Parathyroid adenoma (tissue), 2 donors: ENCODE data around the gene MAPK1.

Source experiments
- H2AFZ ChIP-seq: fragments of 300-600 bp; sonication (generic); one replicate; pipeline ENCODE4 v1.7.0; 2017; ENCODE audit warnings: antibody characterized with exemption, mild to moderate bottlenecking
- H3K27ac ChIP-seq: fragments of 300-600 bp; sonication (generic); one replicate; pipeline ENCODE4 v1.7.0; 2017
- H3K27me3 ChIP-seq: fragments of 300-600 bp; sonication (generic); one replicate; pipeline ENCODE4 v1.7.0; 2017; ENCODE audit warnings: low read length; ENCODE audit not compliant: control insufficient read depth, insufficient read depth
- H3K36me3 ChIP-seq: fragments of 300-600 bp; sonication (generic); one replicate; pipeline ENCODE4 v1.7.0; 2017; ENCODE audit warnings: low read length; ENCODE audit not compliant: control insufficient read depth, insufficient read depth
- H3K4me1 ChIP-seq: fragments of 300-600 bp; sonication (generic); one replicate; pipeline ENCODE4 v1.7.0; 2017; ENCODE audit warnings: control low read depth
- H3K4me2 ChIP-seq: fragments of 300-600 bp; sonication (generic); one replicate; pipeline ENCODE4 v1.7.0; 2017; ENCODE audit warnings: low read length
- H3K4me3 ChIP-seq: fragments of 300-600 bp; sonication (generic); one replicate; pipeline ENCODE4 v1.7.0; 2017; ENCODE audit warnings: low read depth, low read length
- H3K79me2 ChIP-seq: fragments of 300-600 bp; sonication (generic); one replicate; pipeline ENCODE4 v1.7.0; 2017; ENCODE audit warnings: control low read depth
- H3K9ac ChIP-seq: fragments of 300-600 bp; sonication (generic); one replicate; pipeline ENCODE4 v1.7.0; 2017; ENCODE audit warnings: mild to moderate bottlenecking
- H3K9me3 ChIP-seq: fragments of 300-600 bp; sonication (generic); one replicate; pipeline ENCODE4 v1.7.0; 2017; ENCODE audit warnings: low read length; ENCODE audit not compliant: control insufficient read depth
- TF ChIP-seq, protein P1 (sequence below): fragments of 300-600 bp; sonication (generic); IDR thresholded peaks from one replicate; pipeline ENCODE4 v1.7.0; 2017; ENCODE audit warnings: antibody characterized with exemption, mild to moderate bottlenecking
- donor health status: primary hyperparathyroidism.

MAPK1 gene

DNA sequence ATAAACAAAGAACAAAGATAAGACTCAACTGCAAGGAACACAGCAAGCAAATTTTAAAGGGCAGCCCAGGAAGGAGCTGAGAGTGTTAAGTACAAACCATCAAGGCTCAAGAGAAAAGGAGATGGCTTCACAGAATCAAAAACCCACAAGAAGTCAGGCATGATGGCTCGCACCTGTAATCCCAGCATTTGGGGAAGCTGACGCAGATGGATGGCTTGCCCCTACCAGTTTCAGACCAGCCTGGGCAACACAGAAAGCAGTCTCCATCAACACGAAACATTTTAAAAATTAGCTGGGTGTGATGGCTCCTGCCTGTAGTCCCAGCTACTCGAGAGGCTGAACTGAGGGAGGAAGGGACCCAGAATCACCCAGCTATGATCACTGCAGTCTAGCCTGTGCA lies 32.6 kb downstream of the MAPK1 start:
- TF ChIP-seq, protein P1, sequence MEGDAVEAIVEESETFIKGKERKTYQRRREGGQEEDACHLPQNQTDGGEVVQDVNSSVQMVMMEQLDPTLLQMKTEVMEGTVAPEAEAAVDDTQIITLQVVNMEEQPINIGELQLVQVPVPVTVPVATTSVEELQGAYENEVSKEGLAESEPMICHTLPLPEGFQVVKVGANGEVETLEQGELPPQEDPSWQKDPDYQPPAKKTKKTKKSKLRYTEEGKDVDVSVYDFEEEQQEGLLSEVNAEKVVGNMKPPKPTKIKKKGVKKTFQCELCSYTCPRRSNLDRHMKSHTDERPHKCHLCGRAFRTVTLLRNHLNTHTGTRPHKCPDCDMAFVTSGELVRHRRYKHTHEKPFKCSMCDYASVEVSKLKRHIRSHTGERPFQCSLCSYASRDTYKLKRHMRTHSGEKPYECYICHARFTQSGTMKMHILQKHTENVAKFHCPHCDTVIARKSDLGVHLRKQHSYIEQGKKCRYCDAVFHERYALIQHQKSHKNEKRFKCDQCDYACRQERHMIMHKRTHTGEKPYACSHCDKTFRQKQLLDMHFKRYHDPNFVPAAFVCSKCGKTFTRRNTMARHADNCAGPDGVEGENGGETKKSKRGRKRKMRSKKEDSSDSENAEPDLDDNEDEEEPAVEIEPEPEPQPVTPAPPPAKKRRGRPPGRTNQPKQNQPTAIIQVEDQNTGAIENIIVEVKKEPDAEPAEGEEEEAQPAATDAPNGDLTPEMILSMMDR: no peak
- no peak overlapping the region for H3K9ac ChIP-seq
- H3K27ac ChIP-seq: no peak overlapping the region
- no peak overlapping the region for H3K4me2 ChIP-seq
- no peaks in the 10 kb centered on the region for H3K27me3 ChIP-seq
- H2AFZ ChIP-seq: no peak overlapping the region
- no peaks in the 10 kb centered on the region for H3K9me3 ChIP-seq
- H3K4me1 ChIP-seq: peaks cover 4% of the 10 kb centered on the region
- H3K4me3 ChIP-seq: no peak overlapping the region
- no peaks in the 10 kb centered on the region for H3K36me3 ChIP-seq
- peaks cover 15% of the 10 kb centered on the region for H3K79me2 ChIP-seq

DNA sequence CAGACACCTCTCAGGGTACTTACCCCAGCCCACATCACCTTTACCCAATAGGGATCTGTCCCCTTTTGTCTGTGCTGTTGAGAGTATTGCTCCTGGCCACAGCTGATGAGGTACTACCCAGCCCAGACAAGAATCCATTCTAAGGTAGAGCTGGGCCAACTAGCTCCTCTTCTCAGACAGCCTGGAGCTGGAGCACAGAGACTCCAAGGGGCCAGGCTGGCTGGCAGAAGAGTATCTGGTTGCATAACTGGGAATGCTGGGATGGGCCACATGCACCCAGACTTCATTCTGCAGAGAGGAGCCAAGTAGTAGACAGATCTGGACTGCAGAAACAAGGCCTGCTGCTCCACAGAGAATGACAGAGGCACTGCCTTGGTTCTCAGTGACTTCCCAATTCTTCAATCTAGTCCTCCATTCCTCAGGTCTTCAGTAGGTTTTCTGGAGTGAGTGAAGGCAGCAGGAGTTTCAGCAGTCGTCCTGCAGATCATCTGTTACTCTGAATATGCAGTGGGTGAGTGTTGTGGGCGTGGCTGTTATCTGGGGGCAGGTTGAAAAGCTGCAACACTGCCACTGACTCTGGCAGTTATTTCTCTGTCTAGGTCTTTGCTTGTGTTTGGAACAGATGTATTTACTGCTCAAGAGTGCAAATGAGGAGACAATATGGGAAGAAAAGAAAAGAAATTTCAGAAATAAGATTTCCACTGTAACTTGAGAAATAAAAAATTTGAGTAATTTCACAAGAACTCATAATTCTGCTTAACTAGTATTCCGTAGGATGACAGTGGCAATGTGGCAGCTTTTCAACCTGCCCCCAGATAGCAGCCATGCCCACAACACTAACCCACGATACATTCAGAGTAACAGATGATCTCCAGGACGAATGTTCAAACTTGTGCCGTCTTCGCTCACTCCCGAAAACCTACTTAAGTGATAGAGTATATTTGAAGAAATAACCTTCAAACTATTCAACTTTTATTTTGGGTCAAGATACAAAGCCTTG lies 34.9 kb downstream of the MAPK1 start:
- H3K4me1 ChIP-seq: peaks cover 3% of the 10 kb centered on the region
- H3K27ac ChIP-seq: no peak overlapping the region

DNA sequence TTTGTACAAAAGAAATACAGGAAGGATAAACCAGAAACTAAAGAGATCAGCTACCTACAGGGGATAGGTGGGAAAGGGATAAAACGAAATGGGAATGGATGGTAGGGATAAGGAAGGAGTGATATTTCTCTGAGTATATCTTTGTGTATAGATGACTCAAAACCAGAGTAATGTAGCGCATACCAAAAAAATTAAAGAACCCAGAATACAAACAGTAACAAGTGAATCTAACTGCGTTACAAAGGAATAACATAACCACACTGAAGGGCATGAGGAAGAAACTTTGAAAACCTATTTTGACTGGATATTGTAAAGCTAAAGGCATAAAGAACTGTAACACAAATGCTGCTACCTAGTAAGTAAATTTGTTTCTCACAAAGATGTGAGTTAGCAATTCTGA lies 37.9 kb downstream of the MAPK1 start:
- Histone ChIP-seq H3K4me3 (no peak overlapping the region), H3K36me3 (no peaks in the 10 kb centered on the region), H3K9me3 (no peaks in the 10 kb centered on the region), H3K79me2 (peaks cover 20% of the 10 kb centered on the region), H3K27ac (no peak overlapping the region), H3K4me2 (no peak overlapping the region), H2AFZ (no peak overlapping the region), H3K9ac (no peak overlapping the region), H3K27me3 (no peaks in the 10 kb centered on the region), H3K4me1 (no peaks in the 10 kb centered on the region)
- TF ChIP-seq, protein P1: no peak

More for the DNA sequence above, 34.9 kb downstream of the MAPK1 start:
- Histone ChIP-seq H2AFZ (no peak overlapping the region), H3K9me3 (no peaks in the 10 kb centered on the region), H3K4me2 (no peak overlapping the region), H3K79me2 (peaks cover 19% of the 10 kb centered on the region), H3K27me3 (no peaks in the 10 kb centered on the region), H3K4me3 (no peak overlapping the region), H3K9ac (no peak overlapping the region), H3K36me3 (no peaks in the 10 kb centered on the region)
- TF ChIP-seq, protein P1: no peak

DNA sequence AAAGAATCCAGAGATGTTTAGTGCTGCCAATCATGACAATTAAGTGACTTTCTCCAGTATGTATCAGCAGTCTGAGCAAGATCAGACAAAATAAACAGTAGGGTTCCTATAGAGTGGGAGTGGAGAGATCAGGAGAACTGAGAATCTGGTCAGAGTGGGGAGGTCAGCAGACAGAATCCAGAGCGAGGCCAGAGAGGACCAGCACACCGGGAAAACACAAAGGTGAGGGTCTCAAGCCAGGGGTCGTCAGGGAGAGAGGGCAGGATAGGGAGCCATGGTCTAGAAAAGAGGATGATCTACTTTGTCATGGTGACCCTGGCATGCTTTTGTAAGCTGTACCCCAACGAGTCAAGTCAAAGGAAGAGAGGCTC lies 39.2 kb downstream of the MAPK1 start:
- no peaks in the 10 kb centered on the region for H3K9me3 ChIP-seq
- no peak overlapping the region for H3K4me3 ChIP-seq
- H3K9ac ChIP-seq: no peak overlapping the region
- H3K27ac ChIP-seq: no peak overlapping the region
- TF ChIP-seq, protein P1: no peak
- no peaks in the 10 kb centered on the region for H3K36me3 ChIP-seq
- peaks cover 18% of the 10 kb centered on the region for H3K79me2 ChIP-seq
- H3K27me3 ChIP-seq: no peaks in the 10 kb centered on the region
- H3K4me1 ChIP-seq: no peaks in the 10 kb centered on the region
- no peak overlapping the region for H3K4me2 ChIP-seq
- no peak overlapping the region for H2AFZ ChIP-seq
